GM12872 (cell line): ENCODE results near the gene SPATA16.

Experiments
- TF ChIP-seq, protein P1 (sequence below): IDR thresholded peaks from 3 replicates; pipeline ENCODE4 v1.5.1; 2011; ENCODE audit warnings: low read depth, mild to moderate bottlenecking, low read length, moderate library complexity; ENCODE audit not compliant: insufficient read depth

Gene SPATA16

DNA sequence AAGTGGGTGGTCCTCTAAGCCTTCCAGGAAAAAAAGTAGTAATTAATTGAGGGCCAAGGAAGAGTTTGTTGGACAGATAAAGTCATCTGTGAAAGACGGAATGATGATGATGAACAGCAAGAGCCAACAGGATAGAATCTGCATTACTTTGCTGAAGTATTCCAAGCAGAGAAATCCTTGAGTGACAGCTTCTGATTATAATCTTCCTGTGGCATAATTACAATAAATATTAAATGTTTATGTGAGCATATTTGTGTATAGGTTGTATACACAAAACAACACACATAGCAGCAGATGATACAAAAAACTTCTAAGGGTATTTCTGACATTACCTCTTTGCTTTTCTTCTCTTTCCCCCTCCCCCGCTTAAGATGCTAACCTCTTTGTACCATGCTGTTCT lies 147.6 kb downstream of the SPATA16 start:
- TF ChIP-seq, protein P1, sequence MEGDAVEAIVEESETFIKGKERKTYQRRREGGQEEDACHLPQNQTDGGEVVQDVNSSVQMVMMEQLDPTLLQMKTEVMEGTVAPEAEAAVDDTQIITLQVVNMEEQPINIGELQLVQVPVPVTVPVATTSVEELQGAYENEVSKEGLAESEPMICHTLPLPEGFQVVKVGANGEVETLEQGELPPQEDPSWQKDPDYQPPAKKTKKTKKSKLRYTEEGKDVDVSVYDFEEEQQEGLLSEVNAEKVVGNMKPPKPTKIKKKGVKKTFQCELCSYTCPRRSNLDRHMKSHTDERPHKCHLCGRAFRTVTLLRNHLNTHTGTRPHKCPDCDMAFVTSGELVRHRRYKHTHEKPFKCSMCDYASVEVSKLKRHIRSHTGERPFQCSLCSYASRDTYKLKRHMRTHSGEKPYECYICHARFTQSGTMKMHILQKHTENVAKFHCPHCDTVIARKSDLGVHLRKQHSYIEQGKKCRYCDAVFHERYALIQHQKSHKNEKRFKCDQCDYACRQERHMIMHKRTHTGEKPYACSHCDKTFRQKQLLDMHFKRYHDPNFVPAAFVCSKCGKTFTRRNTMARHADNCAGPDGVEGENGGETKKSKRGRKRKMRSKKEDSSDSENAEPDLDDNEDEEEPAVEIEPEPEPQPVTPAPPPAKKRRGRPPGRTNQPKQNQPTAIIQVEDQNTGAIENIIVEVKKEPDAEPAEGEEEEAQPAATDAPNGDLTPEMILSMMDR, result no peak

DNA sequence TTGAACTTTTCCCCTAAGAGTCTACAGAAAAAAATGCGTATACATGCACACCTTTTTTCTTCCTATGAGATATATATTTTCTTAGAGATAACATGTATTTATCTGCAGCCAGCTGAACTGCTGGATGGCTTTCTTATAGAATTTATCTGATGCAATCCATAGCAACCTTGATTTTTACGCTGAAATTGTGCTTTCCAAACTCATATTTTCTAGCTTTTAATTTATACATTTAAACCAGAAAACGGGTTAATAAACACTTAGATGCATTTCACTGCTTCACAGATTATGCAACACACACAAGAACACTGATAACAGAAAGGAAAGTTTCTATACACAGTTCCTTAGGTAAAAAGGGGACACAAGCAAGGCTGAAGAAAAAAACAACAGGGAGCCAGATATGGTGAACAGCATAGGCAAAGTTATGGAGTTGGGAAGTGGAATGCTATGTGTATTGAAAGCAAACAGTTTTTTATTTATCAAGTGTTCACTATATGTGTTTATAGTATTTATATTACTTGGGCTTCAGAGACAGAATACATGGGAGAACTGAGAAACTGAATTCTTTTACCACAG lies 149.5 kb downstream of the SPATA16 start:
- TF ChIP-seq, protein P1, result no peak

DNA sequence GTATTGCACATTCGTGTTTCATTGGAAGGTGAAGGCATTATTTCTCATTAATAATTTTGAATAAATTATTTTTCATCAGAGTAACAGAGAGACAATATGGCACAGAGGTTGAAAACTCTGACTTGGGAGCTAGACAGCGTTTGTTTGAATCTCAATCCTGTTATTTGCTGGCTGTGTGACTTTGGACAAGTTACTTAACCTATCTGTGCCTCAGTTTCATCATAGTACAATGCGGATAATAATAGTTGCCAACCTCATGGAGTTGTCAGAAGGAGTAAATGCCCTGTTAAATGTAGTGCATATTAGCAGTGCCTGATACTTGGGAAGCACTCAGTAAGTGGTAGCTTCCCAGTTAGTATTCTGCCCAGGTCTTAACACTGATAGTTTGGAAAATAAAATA lies 151.7 kb downstream of the SPATA16 start:
- TF ChIP-seq, protein P1, result no peak

DNA sequence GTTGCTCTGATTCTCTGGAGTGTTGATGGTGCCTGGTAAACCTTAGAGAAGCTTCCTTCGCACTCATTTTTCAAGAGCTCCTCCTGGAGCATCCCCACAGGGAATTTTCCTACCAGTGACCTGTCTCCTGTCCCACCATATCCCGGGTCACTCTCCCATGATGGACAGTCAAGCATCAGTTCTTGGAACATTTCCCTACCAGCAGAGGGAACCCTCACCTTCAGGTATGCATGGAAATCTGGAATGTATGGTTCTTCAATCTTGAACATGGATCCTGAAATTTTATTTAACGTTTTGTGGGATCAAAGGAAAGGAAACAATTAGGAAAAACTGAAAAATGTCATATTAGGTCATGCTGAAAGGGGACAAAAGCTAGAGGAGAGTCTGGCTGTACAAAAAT lies 153.8 kb downstream of the SPATA16 start:
- TF ChIP-seq, protein P1, result 0 out of 3 replicates have a peak, but pooled peaks have one; percentile 13

DNA sequence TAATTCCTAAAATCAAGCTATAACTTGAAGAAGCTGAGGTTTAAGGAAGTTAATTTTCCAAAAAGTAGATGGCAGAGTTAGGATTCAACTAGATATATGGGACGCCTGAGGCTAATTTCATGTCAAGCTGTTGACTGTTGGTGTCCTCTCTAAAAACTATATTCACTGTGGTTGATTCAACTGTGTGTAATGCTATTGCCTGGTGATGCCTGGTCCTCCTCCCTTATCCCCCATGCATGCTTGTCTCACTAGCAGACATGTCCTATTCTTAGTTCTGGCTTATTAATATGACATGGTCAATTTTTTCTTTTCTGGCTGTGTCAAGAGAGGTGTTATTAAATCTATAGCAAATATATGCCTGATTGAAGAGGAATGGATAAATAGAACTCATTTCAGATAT lies 156.1 kb downstream of the SPATA16 start:
- TF ChIP-seq, protein P1, result no peak

DNA sequence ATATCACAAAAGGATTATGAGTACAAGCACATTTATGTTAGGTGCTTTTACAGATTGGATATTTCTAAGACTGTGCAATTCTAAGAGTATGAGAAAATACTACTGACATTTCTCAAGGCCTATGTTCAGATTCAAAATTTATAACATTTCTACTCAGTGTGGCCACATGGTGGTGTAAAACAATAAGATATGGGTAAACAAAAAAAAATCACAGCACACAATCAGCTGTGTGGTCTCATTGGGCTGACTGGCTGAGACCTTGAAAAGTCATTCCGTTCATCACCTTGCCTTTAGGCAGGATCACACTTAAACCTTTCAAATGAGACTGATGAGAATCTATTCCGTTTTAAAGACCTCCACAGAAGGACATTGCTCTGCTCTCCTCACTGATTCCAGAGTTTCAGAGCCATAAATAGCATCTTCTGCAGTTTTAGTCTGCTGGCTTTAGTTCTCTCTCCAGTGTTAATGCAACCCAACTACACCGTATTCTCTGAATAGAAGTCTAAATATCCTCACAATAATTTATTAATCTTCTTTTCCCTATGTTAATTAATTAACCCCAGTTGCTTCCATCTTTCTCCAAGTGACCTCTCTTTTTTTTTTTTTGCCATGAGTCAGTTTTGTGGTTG lies 158.2 kb downstream of the SPATA16 start:
- TF ChIP-seq, protein P1, result 0 out of 3 replicates have a peak, but pooled peaks have one; percentile 1

DNA sequence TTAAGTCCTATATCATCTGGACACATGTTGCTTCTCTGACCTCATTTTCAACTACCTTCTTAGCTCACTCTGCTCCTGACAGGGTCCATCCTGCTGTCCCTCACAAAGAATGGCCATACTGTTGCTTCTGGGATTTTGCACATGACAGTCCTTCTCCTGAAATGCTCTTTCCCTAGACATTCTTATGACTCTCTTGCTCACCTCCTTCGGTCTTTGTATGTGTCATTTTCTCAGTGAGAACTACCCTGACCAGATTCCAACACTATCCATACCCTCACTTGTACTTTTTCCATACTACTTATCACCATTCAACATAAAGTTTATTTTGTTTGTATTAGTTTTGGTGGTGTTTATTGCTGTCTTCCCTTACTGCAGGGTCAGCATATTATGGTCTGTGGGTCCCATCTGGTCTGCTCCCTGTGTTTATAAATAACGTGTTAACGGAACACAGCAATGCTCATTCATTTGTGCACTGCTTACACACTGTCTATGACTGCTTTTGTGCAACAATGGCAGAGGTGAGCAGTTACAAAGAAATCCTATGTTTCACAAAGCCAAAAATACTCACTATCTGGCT lies 159.5 kb downstream of the SPATA16 start:
- TF ChIP-seq, protein P1, result no peak
